Endothelial cell of umbilical vein (primary cell): ENCODE data around the gene KIAA0825. TPM values are rescaled to one million over a fixed set of nuclear protein-coding genes. Genes with fewer than 3 reads are reported as not detected.

Experiments used
- BruUV-seq: library from RNA; stranded (reverse); fragments of 400-500 nt; replicated peaks from 2 replicates; lab custom pipeline; 2021; lab: Mats Ljungman, UMichigan
- CTCF ChIA-PET: fragments of 300-600, 350-600 bp; sonication (Branson Sonifier 250); formaldehyde crosslinking; loops from one replicate; lab custom pipeline; 2021; ENCODE audit warnings: antibody characterized with exemption, inconsistent platforms; lab: Charles Lee
- POLR2A ChIA-PET: fragments of 300-600, 350-600 bp; sonication (Branson Sonifier 250); formaldehyde crosslinking; loops from one replicate; lab custom pipeline; 2021; ENCODE audit warnings: antibody characterized with exemption, inconsistent platforms; lab: Charles Lee
- DNase-seq: peaks from one replicate; pipeline ENCODE4 v3.0.0-alpha.2; 2011; ENCODE audit warnings: low read depth, low spot score
- FAIRE-seq: peaks from 2 replicates; lab custom pipeline; 2011; peaks lifted over from hg19 to GRCh38; lab: Jason Lieb, UNC
- H2AFZ ChIP-seq: 2 replicates; pipeline ENCODE4 v1.6.0; 2012; ENCODE audit warnings: low read depth, low read length, control low read depth, inconsistent platforms
- H3K27ac ChIP-seq: 2 replicates; pipeline ENCODE4 v1.5.1; 2011; ENCODE audit warnings: low read depth, mild to moderate bottlenecking, control low read depth, low read length, moderate library complexity; ENCODE audit not compliant: insufficient read depth
- H3K27me3 ChIP-seq, 2 experiments: 2 replicates each; pipeline versions ENCODE4 v1.6.0 to v1.6.1; 2011; ENCODE audit warnings: low read length in 2 of 2, mixed read lengths in 1 of 2; ENCODE audit not compliant: control insufficient read depth in 2 of 2, insufficient read depth in 2 of 2
- H3K36me3 ChIP-seq, 2 experiments: 2 replicates in 1 of 2; 3 replicates in 1 of 2; pipeline ENCODE4 v1.5.1; 2011; ENCODE audit warnings: low read length in 2 of 2, mild to moderate bottlenecking in 1 of 2, moderate library complexity in 1 of 2; ENCODE audit not compliant: control insufficient read depth in 2 of 2, insufficient read depth in 2 of 2; ENCODE audit errors: extremely low read depth in 1 of 2
- H3K4me1 ChIP-seq: 3 replicates; pipeline ENCODE4 v1.5.1; 2011; ENCODE audit warnings: mild to moderate bottlenecking, low read length; ENCODE audit not compliant: control insufficient read depth, insufficient read depth; ENCODE audit errors: extremely low read depth
- H3K4me2 ChIP-seq: 2 replicates; pipeline ENCODE4 v1.6.1; 2011; ENCODE audit warnings: low read length, control low read depth, mixed read lengths; ENCODE audit not compliant: insufficient read depth
- H3K4me3 ChIP-seq, 3 experiments: fragments of 200-600 bp in 1 of 3; sonication (generic), shearing (Covaris generic) in 1 of 3; replicated peaks in 1 of 3; 2 replicates each; pipeline ENCODE4 v1.5.1; 2011 to 2016; ENCODE audit warnings: control low read depth in 3 of 3, low read length in 3 of 3, mild to moderate bottlenecking in 2 of 3, inconsistent platforms in 1 of 3, low read depth in 1 of 3, moderate library complexity in 1 of 3; ENCODE audit not compliant: insufficient read depth in 1 of 3
- H3K79me2 ChIP-seq: 2 replicates; pipeline ENCODE4 v1.6.0; 2012; ENCODE audit warnings: low read length, inconsistent platforms; ENCODE audit not compliant: control insufficient read depth, insufficient read depth
- H3K9ac ChIP-seq: replicated peaks from 2 replicates; pipeline ENCODE3; 2011; ENCODE audit warnings: low read length, control low read depth; ENCODE audit not compliant: insufficient read depth; ENCODE audit errors: extremely low read depth
- H3K9me1 ChIP-seq: replicated peaks from 3 replicates; pipeline ENCODE4 v1.6.0; 2011; ENCODE audit warnings: mild to moderate bottlenecking, low read length; ENCODE audit not compliant: control insufficient read depth, insufficient read depth; ENCODE audit errors: extremely low read depth
- H3K9me3 ChIP-seq: replicated peaks from 2 replicates; pipeline ENCODE4 v1.5.1; 2012; ENCODE audit warnings: low read length, inconsistent platforms; ENCODE audit not compliant: control insufficient read depth, insufficient read depth
- H4K20me1 ChIP-seq: replicated peaks from 2 replicates; pipeline ENCODE3; 2011; ENCODE audit warnings: mild to moderate bottlenecking, low read length; ENCODE audit not compliant: control insufficient read depth, insufficient read depth; ENCODE audit errors: extremely low read depth
- CTCF ChIP-seq, 2 donors: IDR thresholded peaks; 1 replicate in 1 of 2; 2 replicates in 1 of 2; pipeline ENCODE4 v1.5.1; 2011; ENCODE audit warnings: low read length in 2 of 2, mild to moderate bottlenecking in 2 of 2, moderate library complexity in 2 of 2, control low read depth in 1 of 2, inconsistent platforms in 1 of 2, low read depth in 1 of 2; ENCODE audit not compliant: insufficient read depth in 1 of 2; ENCODE audit errors: extremely low read depth in 1 of 2
- EZH2 ChIP-seq: IDR thresholded peaks from 2 replicates; pipeline ENCODE4 v1.6.1; 2012; ENCODE audit warnings: borderline replicate concordance, low read depth, mild to moderate bottlenecking, moderate library complexity, low read length, inconsistent platforms; ENCODE audit not compliant: severe bottlenecking
- JUN ChIP-seq: IDR thresholded peaks from 2 replicates; pipeline ENCODE4 v1.6.1; 2011; ENCODE audit warnings: borderline replicate concordance, low read depth; ENCODE audit not compliant: insufficient read length, insufficient read depth
- MAX ChIP-seq: IDR thresholded peaks from 2 replicates; pipeline ENCODE4 v1.6.1; 2011; ENCODE audit not compliant: insufficient read depth, insufficient read length
- dilution Hi-C: fragments of 300-500 bp; cut with MboI; formaldehyde crosslinking; loops from one replicate; pipeline ENCODE4 v1.15.0; 2019; ENCODE audit warnings: low sequenced_read_pairs; ENCODE audit not compliant: extremely low pct_ligation_motif_present
- intact Hi-C: fragments of 100-400 bp; cut with micrococcal nuclease; formaldehyde crosslinking; loops from one replicate; pipeline ENCODE4 v1.10.0; 2022
- polyA plus RNA-seq, 4 experiments: library from polyadenylated mRNA; depleted of rRNA in 3 of 4; stranded (reverse) in 3 of 4; unstranded in 1 of 4; fragments of >200 nt; gene quantifications; 2 replicates each; pipeline versions ENCODE4 v1.2.1 to v1.2.3, GENCODE V29; 2011 to 2012; ENCODE audit warnings: missing spikeins in 1 of 4
- total RNA-seq: library from RNA; stranded (reverse); gene quantifications from 2 replicates; pipeline ENCODE4 v1.2.3, GENCODE V29; 2021

KIAA0825 gene
- total and polyA plus RNA-seq, 2 donors (not counting 3 experiments of a cell fraction or from before 2014, with no cell fraction given) = 0.15 to 1.1 TPM

DNA sequence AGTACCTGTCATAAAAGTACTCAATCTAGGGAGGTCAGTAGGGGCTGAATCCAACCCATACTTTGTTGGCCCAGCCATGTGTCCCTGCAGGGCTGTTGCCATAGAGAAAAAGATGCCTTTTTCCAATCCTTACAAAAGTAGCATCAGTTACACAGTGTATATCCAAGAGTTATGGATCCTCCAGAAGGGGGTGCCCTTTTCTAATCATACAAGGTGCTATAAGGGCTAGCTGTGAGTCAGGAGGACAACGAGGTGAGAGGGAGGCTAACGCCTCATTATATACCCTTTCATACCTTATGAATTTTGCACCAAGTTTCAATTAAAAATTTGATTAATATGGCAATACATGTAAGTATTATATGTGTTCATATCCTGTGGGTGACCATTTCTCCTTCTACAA is 4.8 kb downstream of the KIAA0825 start:
- Histone ChIP-seq H3K4me1 (peaks cover 4% of the 10 kb centered on the region), H3K27ac (no peak overlapping the region), H3K9me1 (no peaks in the 10 kb centered on the region), H3K9ac (no peak overlapping the region), H3K36me3 (no peaks in the 10 kb centered on the region), H3K4me3 (no peak overlapping the region), H3K27me3 (no peaks in the 10 kb centered on the region), H2AFZ (no peak overlapping the region), H4K20me1 (no peaks in the 10 kb centered on the region), H3K9me3 (no peaks in the 10 kb centered on the region), H3K79me2 (no peaks in the 10 kb centered on the region), H3K4me2 (no peak overlapping the region)
- BruUV-seq = no TSS peak
- TF ChIP-seq CTCF (IDR thresholded peaks at IDR 0.05; ENCODE audit: extremely low read depth in 1 of 2, insufficient read depth in 1 of 2, low read depth in 1 of 2, low read length in 2 of 2) (peak; percentile 10 to 11), JUN (no peak), MAX (no peak), EZH2 (no peak)
- POLR2A ChIA-PET = no interaction called here
- dilution Hi-C loops = no loop called here
- intact Hi-C loops = no loop called here
- CTCF ChIA-PET = interaction anchor here (1.0 to 1.8 kb wide), 2 partner anchors 79 to 124 kb away, joined by 5 to 15 read pairs; no protein-coding TSS in a partner anchor
- DNase-seq (peak; percentile 24), FAIRE-seq (no peak)
